CD4-positive, alpha-beta T cell (primary cell): Measurements from ENCODE around the gene ZC3H18. TPM values are rescaled to one million over a fixed set of nuclear protein-coding genes. Genes with fewer than 3 reads are reported as not detected.

Source experiments
- ATAC-seq: fragments of 200-7000 bp; cut with Tn5 transposase; one replicate; pipeline ENCODE4 v1.10.0; 2022; ENCODE audit warnings: mild to moderate bottlenecking; ENCODE audit not compliant: poor library complexity
- CTCF ChIA-PET: fragments of 350-600 bp; sonication (Branson Sonifier 250); formaldehyde crosslinking; loops from one replicate; lab custom pipeline; 2021; ENCODE audit warnings: antibody characterized with exemption, inconsistent platforms; lab: Charles Lee
- POLR2A ChIA-PET: fragments of 350-600 bp; sonication (Branson Sonifier 250); formaldehyde crosslinking; loops from one replicate; lab custom pipeline; 2021; ENCODE audit warnings: antibody characterized with exemption, inconsistent platforms; lab: Charles Lee
- DNase-seq, 14 experiments: peaks; one replicate each; pipeline ENCODE4 v3.0.0-alpha.2; 2013 to 2020; ENCODE audit warnings: mixed read lengths in 2 of 14
- H3K27ac ChIP-seq, 2 donors: one replicate each; pipeline versions ENCODE4 v1.5.1 to v1.7.0; 2013; ENCODE audit warnings: low read length in 2 of 2, low read depth in 1 of 2, mild to moderate bottlenecking in 1 of 2
- H3K27me3 ChIP-seq, 2 experiments: 1 replicate in 1 of 2; 2 replicates in 1 of 2; pipeline versions ENCODE4 v1.6.1 to v1.7.0; 2013; ENCODE audit warnings: low read length in 2 of 2, control low read depth in 1 of 2, mild to moderate bottlenecking in 1 of 2, moderate library complexity in 1 of 2; ENCODE audit not compliant: insufficient read depth in 2 of 2, control insufficient read depth in 1 of 2
- H3K36me3 ChIP-seq: one replicate; pipeline ENCODE4 v1.6.1; 2013; ENCODE audit warnings: low read length, control low read depth; ENCODE audit not compliant: insufficient read depth
- H3K4me1 ChIP-seq: one replicate; pipeline ENCODE4 v1.6.1; 2013; ENCODE audit warnings: low read length, control low read depth; ENCODE audit not compliant: insufficient read depth
- H3K4me3 ChIP-seq: one replicate; pipeline ENCODE4 v1.5.1; 2013; ENCODE audit warnings: mild to moderate bottlenecking, low read length, moderate library complexity
- H3K9me3 ChIP-seq, 2 experiments: 1 replicate in 1 of 2; 2 replicates in 1 of 2; pipeline versions ENCODE4 v1.6.1 to v1.7.0; 2013; ENCODE audit warnings: low read length in 2 of 2, mild to moderate bottlenecking in 2 of 2, control low read depth in 1 of 2, moderate library complexity in 1 of 2; ENCODE audit not compliant: control insufficient read depth in 1 of 2, insufficient read depth in 1 of 2
- H3K27ac Mint-ChIP-seq: one replicate; pipeline ENCODE4 v1.8.0; 2020; ENCODE audit warnings: mixed read lengths
- H3K27me3 Mint-ChIP-seq: one replicate; pipeline ENCODE4 v1.8.0; 2021; ENCODE audit warnings: mixed read lengths
- H3K36me3 Mint-ChIP-seq: one replicate; pipeline ENCODE4 v1.8.0; 2021; ENCODE audit warnings: low read depth, mixed read lengths
- H3K4me1 Mint-ChIP-seq: one replicate; pipeline ENCODE4 v1.8.0; 2021; ENCODE audit warnings: low read depth, mixed read lengths
- H3K4me3 Mint-ChIP-seq: one replicate; pipeline ENCODE4 v1.8.0; 2020; ENCODE audit warnings: mild to moderate bottlenecking, mixed read lengths
- H3K9me3 Mint-ChIP-seq: one replicate; pipeline ENCODE4 v1.8.0; 2020; ENCODE audit warnings: mixed read lengths
- CTCF ChIP-seq: fragments of 200-600 bp; IDR thresholded peaks from one replicate; pipeline ENCODE4 v1.8.0; 2022; ENCODE audit warnings: antibody characterized with exemption, mild to moderate bottlenecking
- intact Hi-C, 2 experiments: fragments of 100-400 bp; cut with DNase I in 1 of 2; cut with micrococcal nuclease in 1 of 2; formaldehyde crosslinking; loops; one replicate each; pipeline versions ENCODE4 v1.15.1 to v1.9.0; 2023 to 2025; cut with DNase I, micrococcal nuclease
- total RNA-seq, 174 experiments: library from RNA in 2 of 174; stranded (reverse) in 2 of 174; gene quantifications; one replicate each; pipeline ENCODE4 v1.2.3 and lab custom pipeline; 2021 to 2026

ZC3H18 gene
- total RNA-seq, 2 experiments from 2014 or later = 92.6 to 93.7 TPM

- Mint-ChIP-seq H3K27ac (no peak overlapping the region), H3K27me3 (no peaks in the 10 kb centered on the region), H3K9me3 (no peaks in the 10 kb centered on the region), H3K4me3 (no peak overlapping the region), H3K4me1 (peaks cover 54% of the 10 kb centered on the region), H3K36me3 (peaks cover 75% of the 10 kb centered on the region)
- peaks cover 65% of the 10 kb centered on the region for H3K36me3 ChIP-seq
- no peaks in the 10 kb centered on the region for H3K27me3 ChIP-seq
- H3K27ac ChIP-seq = no peak overlapping the region
- no peaks in the 10 kb centered on the region for H3K9me3 ChIP-seq
- H3K4me1 ChIP-seq = peaks cover 38% of the 10 kb centered on the region
- intact Hi-C loops = loop anchor here in 1 of 2 experiments (10.0 kb wide), 1 partner anchor 52 kb away; the partner anchor contains the start of gene IL17C
- ATAC-seq = peak; percentile 24
- no peak for DNase-seq
- CTCF ChIA-PET = no interaction called here
- TF ChIP-seq CTCF = no peak
- no peak overlapping the region for H3K4me3 ChIP-seq
- POLR2A ChIA-PET = interaction anchor here (1.2 kb wide), 1 partner anchor 13 kb away, joined by 5 read pairs; no protein-coding TSS in a partner anchor
Measured at GRCh38 chr16:88582912-88583575, 12.8 kb downstream of the ZC3H18 start.

- no peaks in the 10 kb centered on the region for H3K9me3 ChIP-seq
- intact Hi-C loops = loop anchor here in 1 of 2 experiments (10.0 kb wide), 1 partner anchor 50 kb away; the partner anchor contains the start of gene IL17C
- Mint-ChIP-seq H3K4me3 (peak overlapping the region; percentile 15), H3K9me3 (no peaks in the 10 kb centered on the region), H3K27ac (peak overlapping the region; percentile 30), H3K4me1 (peaks cover 54% of the 10 kb centered on the region), H3K36me3 (peaks cover 78% of the 10 kb centered on the region), H3K27me3 (no peaks in the 10 kb centered on the region)
- peaks cover 36% of the 10 kb centered on the region for H3K4me1 ChIP-seq
- DNase-seq = no peak
- ATAC-seq = no peak
- H3K4me3 ChIP-seq = no peak overlapping the region
- ChIA-PET CTCF (no interaction called here), POLR2A (no interaction called here)
- peaks cover 60% of the 10 kb centered on the region for H3K36me3 ChIP-seq
- no peak for TF ChIP-seq CTCF
- no peaks in the 10 kb centered on the region for H3K27me3 ChIP-seq
- H3K27ac ChIP-seq = no peak overlapping the region
Measured at GRCh38 chr16:88584676-88585075, 14.5 kb downstream of the ZC3H18 start.

GRCh38 chr16:88585269-88585668, 15.1 kb downstream of the ZC3H18 start:
- no peak overlapping the region for H3K27ac ChIP-seq
- H3K27me3 Mint-ChIP-seq = no peaks in the 10 kb centered on the region
- peaks cover 81% of the 10 kb centered on the region for H3K36me3 Mint-ChIP-seq
- no peak overlapping the region for H3K4me3 ChIP-seq
- H3K27me3 ChIP-seq = no peaks in the 10 kb centered on the region
- no peaks in the 10 kb centered on the region for H3K9me3 ChIP-seq
- ChIA-PET POLR2A (no interaction called here), CTCF (no interaction called here)
- peaks cover 52% of the 10 kb centered on the region for H3K4me1 Mint-ChIP-seq
- intact Hi-C loops = loop anchor here in 1 of 2 experiments (10.0 kb wide), 1 partner anchor 50 kb away; the partner anchor contains the start of gene IL17C
- H3K4me3 Mint-ChIP-seq = no peak overlapping the region
- H3K27ac Mint-ChIP-seq = peak overlapping the region; percentile 39
- ATAC-seq = no peak
- no peaks in the 10 kb centered on the region for H3K9me3 Mint-ChIP-seq
- DNase-seq = no peak
- TF ChIP-seq CTCF = no peak
- peaks cover 37% of the 10 kb centered on the region for H3K4me1 ChIP-seq
- peaks cover 60% of the 10 kb centered on the region for H3K36me3 ChIP-seq
